Amniotic epithelial cell (primary cell): ENCODE results near the gene INHBE.

Source experiments
- DNase-seq: peaks from one replicate; pipeline ENCODE4 v3.0.0-alpha.2; 2010; ENCODE audit warnings: low read depth

Gene INHBE

DNA sequence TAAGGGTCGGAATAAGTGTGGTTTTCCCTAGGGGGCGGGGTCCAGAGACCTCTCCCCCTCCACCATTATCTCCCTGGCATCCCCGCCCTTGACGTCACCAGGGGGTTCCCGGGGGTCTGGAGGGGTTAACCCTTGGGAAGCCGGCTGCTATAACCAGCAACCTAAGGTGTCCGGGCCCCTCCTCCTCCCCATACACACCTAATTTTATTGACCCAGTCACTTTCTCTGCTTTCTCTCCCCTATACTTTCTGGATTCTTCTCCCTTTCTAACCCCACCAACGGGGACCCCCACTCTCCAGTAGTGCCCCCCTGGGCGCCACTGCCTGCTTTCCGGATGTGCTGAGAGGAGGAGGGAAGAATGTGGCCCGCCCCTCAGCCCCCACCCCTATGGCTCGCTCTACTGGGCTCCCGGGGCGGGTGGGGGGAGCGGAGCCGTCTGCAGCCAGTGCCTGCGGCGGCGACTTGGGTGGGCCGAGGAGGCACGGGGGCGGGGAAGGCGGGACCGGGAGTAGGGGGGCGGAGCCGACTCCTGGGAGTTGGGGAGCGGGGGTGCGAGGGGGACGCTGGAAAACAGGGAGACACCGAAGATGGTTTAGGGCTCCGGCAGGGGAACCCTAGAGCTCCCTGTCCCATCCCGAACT is 6.3 kb downstream of the INHBE start:
- DNase-seq, result no peak

DNA sequence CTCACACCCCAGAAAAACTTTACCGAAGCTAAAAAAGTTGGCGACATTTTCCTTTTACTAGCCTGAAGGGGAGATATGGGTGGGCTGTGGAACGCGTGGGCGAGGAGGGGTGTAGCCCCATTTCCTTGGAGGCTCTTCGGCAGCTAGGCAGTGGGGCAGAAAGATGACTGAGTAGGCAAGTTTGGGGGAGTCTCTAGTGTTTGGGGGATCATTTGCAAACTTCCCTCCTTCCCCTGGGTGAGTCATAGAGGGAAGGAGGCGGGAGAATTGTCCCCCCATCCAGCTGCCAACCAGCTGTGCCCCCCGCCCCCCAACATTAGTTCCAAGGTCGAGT is 6.8 kb downstream of the INHBE start:
- peak; percentile 14 for DNase-seq

DNA sequence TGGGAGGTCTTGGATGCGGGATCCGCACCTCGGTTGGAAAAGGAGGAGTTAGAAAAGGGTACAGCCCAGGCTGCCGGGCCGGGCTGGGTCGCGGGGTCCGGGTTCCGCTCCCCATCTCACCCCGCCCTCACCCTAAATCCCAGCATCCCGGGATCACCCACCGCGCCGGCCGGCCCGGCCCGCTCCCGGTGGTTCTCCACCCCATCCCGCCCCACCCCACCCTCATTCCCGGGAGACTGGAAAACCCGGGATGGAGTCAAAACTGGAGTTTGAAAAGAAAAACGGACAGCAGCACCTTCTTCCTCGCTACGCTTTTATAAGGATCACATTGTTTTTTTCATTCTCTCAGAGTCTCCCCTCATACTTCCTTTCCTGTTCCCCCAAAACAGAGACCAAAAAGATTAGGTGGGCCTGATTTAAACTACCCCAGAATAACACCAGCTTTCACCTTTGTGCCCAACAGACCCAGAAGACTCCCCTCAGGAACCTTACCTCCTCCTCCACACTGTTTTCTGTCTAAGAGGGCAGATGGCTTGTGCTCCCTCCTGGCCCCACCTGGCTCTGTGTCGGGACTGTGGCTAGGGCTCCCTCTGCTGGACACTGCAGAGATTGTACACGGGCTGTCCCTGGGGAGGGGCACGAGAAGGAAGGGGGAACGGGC is 7.3 kb downstream of the INHBE start:
- peak; percentile 78 for DNase-seq

DNA sequence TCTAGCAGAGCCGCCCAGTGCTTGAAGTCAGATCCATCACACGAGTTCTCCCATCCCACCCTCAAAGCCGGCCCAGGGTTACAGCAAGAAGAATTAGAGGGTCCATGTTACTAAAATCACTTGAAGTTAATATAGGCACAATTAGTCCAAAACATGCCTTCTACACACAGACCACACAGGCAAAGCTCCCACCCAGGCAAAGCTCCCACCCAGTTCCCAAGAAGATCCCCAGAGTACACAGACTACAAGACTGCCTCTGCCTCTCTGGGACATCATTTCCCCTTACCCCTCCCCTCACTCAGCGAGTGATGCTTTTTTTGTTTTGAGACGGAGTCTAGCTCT is 7.8 kb downstream of the INHBE start:
- no peak for DNase-seq

DNA sequence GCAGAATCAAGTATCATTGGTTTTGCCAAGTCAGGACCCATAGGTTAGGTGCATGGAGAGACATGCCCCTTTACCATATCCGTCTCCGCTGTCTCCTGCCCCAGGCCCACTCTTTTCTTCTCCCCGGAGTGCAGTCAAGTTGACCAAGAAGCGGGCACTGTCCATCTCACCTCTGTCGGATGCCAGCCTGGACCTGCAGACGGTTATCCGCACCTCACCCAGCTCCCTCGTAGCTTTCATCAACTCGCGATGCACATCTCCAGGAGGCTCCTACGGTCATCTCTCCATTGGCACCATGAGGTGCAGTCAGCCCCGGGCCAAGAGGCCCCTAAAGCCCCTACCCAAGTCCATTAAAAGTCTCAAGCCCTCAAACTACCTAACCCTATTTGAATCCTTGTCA is 9.5 kb downstream of the INHBE start:
- DNase-seq, result no peak

DNA sequence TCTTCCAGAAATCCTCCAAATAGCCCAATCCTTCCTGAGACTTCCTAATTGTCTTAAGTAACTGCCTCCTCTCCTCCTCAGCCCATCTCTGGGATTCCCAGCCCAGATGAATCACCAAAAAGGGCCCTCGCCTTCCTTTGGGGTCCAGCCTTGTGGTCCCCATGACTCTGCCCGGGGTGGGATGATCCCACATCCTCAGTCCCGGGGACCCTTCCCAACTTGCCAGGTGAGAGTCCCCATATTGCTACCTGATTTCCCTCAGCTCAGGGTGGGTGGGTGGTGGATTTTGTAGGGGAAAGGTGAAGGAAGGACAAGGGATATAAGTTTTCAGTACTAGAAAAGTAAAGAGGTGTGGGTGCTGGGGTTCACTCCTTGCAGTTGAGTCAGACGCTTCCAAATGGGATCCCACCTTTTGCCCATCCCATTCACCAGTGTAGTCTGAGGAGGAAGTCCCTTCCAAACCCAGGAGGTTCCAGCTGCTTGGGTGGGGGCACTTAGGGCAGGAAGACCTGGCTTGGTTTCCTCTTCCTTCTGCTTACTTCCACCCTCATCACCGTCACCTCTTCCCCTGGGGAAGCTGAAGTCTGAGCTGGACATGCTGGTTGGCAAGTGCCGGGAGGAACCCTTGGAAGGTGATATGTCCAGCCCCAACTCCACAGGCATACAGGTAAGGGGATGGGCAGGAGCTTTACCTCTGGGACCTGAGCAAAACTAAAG is 10.1 kb downstream of the INHBE start:
- no peak for DNase-seq

DNA sequence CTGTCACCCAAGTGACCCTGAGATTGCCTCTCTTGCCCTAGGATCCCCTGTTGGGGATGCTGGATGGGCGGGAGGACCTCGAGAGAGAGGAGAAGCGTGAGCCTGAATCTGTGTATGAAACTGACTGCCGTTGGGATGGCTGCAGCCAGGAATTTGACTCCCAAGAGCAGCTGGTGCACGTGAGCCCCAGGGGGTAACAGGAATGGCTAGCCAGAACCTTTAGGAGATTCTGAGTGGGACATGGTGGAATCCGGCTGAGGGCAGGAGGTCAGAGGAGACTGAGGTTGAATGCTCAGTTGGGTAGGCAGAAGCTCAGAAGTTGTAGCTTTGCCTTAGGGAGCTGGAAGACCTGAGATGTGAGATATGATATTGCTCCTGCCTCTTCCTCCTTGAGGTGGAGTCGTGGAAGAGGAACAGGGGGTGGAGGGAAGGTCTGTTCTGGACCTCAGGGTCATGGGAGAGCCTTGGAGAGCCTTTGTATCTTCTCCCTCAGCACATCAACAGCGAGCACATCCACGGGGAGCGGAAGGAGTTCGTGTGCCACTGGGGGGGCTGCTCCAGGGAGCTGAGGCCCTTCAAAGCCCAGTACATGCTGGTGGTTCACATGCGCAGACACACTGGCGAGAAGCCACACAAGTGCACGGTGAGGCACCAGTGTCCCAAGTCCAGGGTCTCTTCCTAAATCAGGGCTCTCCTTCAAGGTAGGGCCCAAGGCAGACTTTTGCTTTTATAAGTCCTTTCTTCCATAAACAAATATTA is 10.8 kb downstream of the INHBE start:
- no peak for DNase-seq

DNA sequence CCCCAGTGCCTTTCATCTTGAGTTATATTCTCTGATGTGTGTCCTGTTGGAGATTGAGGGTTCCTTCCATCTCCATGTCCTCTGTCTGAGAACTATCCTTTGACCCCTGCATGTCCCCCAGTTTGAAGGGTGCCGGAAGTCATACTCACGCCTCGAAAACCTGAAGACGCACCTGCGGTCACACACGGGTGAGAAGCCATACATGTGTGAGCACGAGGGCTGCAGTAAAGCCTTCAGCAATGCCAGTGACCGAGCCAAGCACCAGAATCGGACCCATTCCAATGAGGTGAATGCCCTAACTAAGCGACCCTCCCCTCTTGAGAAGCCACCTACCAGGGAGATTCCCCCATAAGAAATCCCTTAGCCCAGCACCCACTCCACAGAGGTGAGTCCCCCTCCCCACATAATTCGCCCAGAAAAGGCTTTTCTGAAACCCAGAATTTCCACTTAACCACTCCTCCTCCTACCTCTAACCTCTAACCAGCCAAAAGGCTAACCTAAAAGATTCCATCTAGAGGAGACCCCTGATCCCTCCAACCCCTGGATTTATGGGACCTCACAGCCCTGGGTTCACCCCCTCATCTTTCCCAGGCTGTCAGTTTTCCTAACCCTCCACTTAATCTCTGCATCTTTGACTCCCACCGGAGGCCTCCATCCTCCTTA is 12.2 kb downstream of the INHBE start:
- DNase-seq, result no peak

DNA sequence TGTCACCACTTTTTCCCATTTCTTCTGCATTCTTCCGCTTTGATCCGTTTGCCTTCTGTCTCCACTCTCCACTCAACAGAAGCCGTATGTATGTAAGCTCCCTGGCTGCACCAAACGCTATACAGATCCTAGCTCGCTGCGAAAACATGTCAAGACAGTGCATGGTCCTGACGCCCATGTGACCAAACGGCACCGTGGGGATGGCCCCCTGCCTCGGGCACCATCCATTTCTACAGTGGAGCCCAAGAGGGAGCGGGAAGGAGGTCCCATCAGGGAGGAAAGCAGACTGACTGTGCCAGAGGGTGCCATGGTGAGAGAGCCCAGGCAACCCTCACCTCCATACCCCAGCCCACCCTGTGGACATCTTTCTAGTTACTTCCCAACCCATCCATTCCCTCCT is 12.8 kb downstream of the INHBE start:
- no peak for DNase-seq

DNA sequence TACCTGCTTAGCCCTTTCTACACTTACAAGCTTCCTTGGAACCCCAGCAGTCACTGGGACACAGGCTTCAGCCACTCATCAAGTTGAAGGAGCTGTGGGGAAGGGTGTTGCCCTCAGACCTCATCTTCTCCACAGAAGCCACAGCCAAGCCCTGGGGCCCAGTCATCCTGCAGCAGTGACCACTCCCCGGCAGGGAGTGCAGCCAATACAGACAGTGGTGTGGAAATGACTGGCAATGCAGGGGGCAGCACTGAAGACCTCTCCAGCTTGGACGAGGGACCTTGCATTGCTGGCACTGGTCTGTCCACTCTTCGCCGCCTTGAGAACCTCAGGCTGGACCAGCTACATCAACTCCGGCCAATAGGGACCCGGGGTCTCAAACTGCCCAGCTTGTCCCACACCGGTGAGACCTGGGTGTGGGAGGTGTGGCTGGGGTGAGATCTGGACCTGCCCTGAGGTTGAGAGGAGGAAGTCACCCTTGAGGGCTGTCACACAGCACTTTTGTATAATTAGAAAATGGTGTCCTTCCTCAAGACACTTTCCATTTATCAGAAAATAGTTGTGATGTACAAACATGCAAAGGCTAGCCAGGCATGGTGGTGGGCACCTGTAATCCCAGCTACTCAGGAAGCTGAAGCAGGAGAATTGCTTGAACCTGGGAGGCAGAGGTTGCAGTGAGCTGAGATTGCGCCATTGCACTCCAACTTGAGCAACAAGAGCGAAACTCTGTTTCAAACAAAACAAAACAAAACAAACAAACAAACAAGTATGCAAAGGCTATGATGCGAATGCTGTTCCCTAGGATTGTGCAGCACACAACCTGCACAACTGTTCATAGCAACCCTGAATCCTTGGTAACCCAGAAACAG is 14.4 kb downstream of the INHBE start:
- no peak for DNase-seq

DNA sequence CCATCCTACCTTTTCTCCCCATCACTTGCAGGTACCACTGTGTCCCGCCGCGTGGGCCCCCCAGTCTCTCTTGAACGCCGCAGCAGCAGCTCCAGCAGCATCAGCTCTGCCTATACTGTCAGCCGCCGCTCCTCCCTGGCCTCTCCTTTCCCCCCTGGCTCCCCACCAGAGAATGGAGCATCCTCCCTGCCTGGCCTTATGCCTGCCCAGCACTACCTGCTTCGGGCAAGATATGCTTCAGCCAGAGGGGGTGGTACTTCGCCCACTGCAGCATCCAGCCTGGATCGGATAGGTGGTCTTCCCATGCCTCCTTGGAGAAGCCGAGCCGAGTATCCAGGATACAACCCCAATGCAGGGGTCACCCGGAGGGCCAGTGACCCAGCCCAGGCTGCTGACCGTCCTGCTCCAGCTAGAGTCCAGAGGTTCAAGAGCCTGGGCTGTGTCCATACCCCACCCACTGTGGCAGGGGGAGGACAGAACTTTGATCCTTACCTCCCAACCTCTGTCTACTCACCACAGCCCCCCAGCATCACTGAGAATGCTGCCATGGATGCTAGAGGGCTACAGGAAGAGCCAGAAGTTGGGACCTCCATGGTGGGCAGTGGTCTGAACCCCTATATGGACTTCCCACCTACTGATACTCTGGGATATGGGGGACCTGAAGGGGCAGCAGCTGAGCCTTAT is 15.3 kb downstream of the INHBE start:
- no peak for DNase-seq

DNA sequence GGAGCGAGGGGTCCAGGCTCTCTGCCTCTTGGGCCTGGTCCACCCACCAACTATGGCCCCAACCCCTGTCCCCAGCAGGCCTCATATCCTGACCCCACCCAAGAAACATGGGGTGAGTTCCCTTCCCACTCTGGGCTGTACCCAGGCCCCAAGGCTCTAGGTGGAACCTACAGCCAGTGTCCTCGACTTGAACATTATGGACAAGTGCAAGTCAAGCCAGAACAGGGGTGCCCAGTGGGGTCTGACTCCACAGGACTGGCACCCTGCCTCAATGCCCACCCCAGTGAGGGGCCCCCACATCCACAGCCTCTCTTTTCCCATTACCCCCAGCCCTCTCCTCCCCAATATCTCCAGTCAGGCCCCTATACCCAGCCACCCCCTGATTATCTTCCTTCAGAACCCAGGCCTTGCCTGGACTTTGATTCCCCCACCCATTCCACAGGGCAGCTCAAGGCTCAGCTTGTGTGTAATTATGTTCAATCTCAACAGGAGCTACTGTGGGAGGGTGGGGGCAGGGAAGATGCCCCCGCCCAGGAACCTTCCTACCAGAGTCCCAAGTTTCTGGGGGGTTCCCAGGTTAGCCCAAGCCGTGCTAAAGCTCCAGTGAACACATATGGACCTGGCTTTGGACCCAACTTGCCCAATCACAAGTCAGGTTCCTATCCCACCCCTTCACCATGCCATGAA is 16.0 kb downstream of the INHBE start:
- no peak for DNase-seq

DNA sequence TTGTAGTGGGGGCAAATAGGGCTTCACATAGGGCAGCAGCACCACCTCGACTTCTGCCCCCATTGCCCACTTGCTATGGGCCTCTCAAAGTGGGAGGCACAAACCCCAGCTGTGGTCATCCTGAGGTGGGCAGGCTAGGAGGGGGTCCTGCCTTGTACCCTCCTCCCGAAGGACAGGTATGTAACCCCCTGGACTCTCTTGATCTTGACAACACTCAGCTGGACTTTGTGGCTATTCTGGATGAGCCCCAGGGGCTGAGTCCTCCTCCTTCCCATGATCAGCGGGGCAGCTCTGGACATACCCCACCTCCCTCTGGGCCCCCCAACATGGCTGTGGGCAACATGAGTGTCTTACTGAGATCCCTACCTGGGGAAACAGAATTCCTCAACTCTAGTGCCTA is 16.6 kb downstream of the INHBE start:
- DNase-seq, result no peak

DNA sequence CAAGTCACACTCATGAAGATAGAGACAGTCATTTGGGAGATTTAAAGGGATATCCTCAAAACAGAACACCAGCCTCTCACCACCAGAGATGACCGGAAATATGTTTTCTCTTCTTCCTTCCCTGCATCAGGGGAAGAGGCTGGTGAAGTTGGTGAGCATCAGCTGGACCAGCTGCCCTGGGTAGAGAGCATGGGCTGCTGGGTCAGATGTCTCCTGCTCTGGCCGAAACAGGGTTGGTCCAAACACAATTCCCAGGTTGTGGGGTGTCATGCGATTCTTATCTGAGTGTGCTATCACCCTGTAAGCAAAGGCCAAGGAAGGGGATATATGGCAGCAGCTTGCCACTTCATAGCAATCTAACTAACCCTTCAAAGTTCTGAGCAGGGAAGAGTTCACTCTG is 17.3 kb downstream of the INHBE start:
- DNase-seq, result no peak

DNA sequence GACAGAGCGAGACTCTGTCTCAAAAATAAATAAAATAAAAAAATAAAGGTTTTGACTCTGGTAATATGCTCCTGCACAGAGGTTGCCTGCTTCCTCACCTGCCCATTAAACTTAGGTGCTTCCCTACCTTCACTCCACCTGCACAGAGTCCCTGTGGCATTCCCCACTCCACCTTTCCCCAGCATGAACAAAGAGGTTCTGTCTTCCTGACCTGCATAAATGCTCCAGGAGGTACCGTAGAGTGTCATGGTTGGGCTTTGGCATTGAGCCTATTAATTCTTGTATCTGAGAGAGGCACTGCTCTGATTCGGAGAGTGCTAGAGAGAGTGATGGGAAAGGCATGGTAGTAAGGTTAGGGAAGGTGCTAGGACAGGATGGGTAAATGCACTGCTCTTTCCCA is 18.3 kb downstream of the INHBE start:
- no peak for DNase-seq

DNA sequence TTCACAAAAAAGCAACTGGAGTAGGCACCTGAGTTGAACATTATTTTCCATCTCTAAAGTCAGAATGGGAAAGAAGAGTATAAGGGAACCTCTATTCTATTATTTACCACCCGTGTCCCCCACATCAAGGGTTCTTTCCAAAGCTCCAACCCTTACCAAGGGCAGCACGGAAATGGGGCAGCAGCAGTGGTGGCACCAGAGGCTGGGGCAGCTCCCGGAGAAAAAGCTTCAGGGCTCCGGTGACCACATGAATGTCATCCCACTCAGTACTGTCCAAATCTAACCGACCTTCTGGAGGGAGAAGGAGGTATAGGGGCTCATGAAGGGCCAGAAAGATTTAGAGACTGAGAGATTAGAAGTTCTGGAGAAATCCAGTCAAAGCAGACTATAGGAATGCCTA is 18.8 kb downstream of the INHBE start:
- no peak for DNase-seq

DNA sequence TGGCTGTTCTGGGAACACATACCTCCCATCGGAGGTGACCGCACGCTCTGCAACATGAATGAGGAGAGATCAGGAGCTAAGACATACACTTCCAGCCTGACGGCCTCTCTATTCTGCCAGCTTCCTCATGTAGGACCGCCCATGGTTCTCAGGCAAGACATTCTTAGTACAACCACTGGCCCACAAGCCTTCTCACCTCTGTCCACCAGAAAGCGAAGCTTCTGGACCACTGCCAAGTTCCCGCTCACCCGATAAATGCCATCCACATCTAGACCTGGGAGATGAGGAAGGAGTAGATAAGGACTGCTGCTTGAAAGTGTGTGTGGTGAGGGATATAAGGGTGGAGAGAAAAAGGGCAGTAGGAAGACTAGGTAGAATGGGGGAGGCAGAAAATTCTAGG is 19.3 kb downstream of the INHBE start:
- DNase-seq, result no peak

DNA sequence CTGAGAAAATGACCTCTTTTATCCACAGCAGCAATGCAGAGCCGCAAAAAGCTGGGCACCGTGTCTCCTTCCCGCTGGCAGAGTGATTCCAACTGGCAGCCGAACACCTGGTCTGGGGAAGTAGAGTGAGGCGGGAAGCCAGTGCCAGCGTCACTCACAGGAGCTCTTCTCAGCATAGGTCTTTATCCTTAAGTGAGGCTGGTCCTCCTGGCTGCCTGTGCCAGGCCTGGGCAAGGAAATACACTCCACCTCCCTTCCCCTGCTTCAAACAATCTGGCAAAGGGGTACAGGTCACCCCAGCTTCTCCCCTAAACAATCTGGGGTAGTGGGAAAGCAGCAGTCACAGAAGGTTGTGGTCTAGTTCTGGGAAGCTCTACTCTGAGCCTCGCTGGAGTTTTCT is 19.8 kb downstream of the INHBE start:
- no peak for DNase-seq

DNA sequence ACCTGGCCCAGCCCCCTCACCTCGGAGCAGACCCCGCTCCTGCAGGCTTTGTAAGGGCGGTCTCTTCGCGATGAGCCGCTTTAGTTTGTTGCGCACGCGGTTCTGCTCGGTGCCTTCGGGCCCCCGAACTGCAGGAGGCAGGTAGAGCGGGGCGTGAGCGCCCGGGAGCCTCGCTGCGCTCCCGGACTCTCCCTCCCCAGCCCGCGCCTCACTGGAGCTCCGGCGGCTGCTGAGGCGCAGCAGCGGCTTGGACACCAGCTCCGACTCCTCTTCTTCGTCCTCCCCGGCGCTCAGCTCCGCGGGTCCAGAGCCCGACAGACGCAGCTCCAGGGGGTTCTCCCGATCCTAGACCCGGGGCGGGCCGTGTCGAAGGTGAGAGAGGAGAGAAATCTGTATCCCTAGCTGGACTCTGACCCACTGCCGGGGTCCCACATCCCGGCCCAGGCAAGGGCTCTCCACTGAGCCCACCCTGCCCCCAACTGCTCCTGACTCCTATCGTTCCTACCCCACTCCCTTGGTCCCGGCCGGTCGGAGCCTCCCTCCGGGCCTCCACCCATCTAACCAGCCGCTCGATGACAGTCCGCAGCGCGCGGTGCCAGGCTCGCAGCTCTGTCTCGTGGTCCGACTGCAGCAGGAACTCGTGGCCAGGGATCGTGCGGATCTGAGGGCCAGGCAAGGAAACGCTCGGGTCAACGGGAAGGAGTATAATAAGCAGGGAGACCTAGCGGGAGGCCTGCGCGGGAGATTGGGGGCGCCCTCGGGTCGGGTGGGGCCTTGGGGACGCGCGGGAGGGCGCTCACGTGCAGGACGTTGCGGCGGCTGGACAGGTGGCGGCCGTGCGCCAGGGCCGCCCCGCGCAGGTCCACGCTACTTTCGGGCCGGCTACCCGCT is 20.4 kb downstream of the INHBE start:
- no peak for DNase-seq
